Stimulated activated CD8-positive, alpha-beta memory T cell treated with anti-CD3 and anti-CD28 coated beads, Interleukin-7, amount 100 ng/mL, for 1 hour (primary cell): ENCODE results near the gene C10orf53.
"Not testable (repeated sequence)": the region's sequence is repeated elsewhere in the genome, so short reads cannot be mapped to it uniquely, and the experiment has no call there.

ENCODE experiments used
- DNase-seq, 2 donors: peaks; one replicate each; pipeline ENCODE4 v3.0.0-alpha.2; 2020; ENCODE audit warnings: low read depth in 2 of 2

Gene C10orf53

DNA sequence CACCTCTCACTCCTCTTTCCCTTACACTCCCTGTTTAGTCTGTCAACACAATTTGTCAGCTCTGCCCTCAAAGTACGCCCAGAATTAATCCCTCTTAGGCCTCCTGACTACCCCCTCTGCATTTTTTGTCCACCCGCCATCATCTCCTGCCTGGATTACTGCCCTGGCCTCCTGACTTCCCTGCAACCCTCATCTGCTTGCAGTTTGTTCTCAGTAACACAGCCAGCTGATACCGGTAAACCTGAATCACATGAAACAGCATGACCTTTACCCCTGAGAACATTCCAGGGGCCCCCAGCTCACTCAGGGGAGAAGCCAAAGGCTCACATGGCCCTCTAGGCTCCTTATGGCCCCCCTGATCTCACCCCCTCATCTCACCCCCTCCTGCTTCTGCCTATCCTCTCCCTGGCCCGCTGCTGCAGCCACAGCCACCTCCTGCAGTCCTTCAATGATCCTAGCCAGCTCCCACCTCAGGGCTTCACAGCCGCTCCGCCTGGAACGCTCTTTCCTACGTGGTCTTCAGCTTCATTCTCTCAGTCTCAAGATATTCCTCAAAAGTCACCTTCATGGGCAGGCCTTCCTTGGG, 8.9 kb downstream of the C10orf53 start:
- no peak for DNase-seq

- DNase-seq, result no peak
These were observed 9.5 kb downstream of the C10orf53 start for GRCh38 chr10:49688920-49689319.

DNA sequence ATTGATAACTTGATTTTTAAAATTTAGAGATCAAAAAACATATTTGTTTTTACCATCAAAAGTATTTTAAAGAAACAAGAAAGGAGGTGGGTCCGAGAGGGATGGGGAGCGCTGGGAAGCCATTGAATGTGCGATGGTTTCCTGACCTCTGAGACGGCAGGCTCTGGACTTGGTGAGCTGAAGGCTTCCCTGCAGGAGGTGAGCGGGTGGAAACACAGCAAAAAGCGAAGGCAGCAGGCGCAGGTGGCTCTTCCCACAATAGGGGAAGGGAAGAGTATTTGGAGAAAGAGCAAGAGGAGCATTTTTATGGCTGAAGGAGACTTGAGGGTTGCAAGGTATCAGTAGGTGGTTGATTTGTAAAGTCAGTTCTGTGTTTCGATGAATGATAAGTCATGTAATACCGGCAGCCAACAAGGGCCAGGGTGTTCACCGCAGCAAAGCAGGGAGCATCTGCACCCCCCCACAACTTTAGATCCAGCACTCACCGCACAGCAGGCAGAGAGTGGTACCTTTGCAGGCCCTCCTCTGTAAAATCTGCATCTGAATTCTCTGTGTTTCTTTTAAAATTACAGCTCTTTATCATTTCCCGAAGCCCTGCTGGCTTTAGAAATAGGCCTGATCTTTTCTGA, 10.5 kb downstream of the C10orf53 start:
- no peak for DNase-seq

GRCh38 chr10:49690698-49691356, 11.4 kb downstream of the C10orf53 start:
- DNase-seq, result no peak

GRCh38 chr10:49691588-49691987, 12.1 kb downstream of the C10orf53 start:
- DNase-seq, result no peak

GRCh38 chr10:49694466-49694865, 15.0 kb downstream of the C10orf53 start:
- no peak for DNase-seq

- no peak for DNase-seq
These were observed 16.9 kb downstream of the C10orf53 start for GRCh38 chr10:49696311-49696710.

GRCh38 chr10:49698679-49699078, 19.2 kb downstream of the C10orf53 start:
- DNase-seq, result no peak

DNA sequence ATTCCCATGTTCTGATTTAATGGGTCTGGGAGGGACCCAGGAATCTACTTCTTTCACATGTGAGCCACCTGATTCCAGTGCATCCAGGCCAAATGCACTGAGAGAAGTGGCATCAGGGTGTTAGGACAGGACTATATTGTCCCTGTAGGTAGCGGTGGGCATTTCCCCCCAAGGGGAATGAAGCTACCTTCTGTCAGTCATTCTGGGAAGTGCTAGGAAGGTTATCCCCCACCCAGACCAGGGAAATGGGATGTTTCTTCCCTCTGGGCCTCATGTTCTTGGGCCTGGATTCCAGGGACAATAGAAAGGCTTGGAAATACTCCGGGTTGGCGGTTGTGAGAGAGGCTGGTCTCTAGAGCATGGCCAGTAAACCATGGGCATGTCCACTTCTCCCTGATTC, 20.8 kb downstream of the C10orf53 start:
- no peak for DNase-seq

DNA sequence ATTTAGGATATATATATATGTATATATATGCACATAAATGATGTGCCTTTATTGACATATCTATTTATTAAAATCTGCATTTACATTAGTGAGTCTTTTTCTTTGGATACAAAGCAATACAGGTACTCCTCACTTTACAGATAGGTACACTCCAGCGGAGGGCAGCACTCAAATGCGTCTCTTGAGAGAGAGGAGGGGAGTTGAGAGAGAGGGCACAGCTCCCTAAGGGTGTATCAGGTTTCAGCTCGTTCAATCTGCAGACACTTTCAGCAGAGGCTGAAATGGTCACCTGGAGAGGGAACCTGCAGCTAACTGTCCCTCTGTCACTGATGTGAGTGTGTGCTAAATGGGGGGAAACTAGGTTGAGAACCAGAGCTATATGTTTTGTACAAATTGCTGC, 21.5 kb downstream of the C10orf53 start:
- no peak for DNase-seq

DNA sequence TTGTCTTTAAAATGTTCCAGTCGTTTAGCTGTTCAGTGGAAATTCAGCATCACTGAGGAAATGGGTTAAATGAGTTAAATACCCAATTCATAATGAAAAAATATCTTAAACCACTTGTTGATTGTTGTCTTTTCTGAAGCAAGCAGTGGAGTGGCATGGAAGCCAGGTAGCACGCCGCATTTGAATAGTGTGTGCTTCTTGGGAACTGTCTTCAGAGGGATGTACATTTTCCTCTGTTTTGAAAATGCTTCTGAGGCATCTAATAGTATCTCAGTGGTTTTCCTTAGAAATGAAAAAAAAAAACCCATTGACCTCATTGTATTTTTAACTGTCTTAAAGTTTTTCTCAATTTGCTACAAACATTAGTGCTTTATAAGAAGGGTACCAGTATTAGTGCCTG, 28.1 kb downstream of the C10orf53 start:
- no peak for DNase-seq

DNA sequence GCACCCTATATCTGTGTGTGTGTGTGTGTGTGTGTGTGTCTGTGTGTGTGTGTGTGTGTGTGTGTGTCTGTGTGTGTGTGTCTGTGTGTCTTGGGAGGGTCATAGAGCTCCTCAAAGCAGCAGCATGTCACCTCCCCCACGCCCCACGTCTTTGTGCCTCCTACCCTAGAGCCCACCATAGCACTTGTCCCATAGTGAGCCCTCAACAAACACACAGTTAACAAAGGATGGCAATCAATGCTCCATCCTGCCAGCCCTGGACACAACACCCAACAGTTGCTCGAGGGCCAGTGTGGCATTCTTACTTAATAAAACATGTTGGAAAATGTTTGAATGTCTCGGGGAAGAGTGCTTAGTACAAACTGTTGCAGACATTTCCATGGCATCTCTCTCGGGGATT, 30.5 kb downstream of the C10orf53 start:
- no peak for DNase-seq

GRCh38 chr10:49710966-49711365, 31.5 kb downstream of the C10orf53 start:
- no peak for DNase-seq

DNA sequence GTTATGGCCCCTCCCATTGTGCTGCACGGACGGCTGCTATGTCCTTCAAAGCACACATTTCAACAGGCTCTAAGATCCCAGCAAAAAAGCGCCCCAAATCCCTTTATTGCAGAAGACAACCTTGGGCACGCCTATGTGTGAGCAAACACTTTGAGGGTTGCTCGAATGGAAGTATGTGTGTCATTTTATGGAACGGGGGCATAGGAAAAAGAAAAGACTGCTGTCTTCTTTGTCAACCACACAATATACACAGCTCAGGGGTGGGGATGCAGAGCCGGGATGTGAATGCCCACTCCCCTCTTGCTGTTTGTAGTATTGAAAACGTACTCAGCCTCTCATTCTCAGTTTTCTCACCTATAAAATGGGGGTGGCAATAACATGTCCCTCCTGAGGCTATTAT, 32.0 kb downstream of the C10orf53 start:
- DNase-seq, result no peak

GRCh38 chr10:49713266-49713665, 33.8 kb downstream of the C10orf53 start:
- DNase-seq, result no peak

DNA sequence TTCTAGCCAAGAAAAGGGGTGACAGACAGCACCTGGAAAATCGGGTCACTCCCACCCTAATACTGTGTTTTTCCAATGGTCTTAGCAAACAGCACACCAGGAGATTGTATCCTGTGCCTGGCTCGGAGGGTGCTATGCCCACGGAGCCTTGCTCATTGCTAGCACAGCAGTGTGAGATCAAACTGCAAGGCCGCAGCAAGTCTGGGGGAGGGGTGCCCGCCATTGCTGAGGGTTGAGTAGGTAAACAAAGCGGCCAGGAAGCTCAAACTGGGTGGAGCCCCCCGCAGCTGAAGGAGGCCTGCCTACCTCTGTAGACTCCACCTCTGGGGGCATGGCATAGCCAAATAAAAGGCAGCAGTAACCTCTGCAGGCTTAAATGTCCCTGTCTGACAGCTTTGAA, 35.7 kb downstream of the C10orf53 start:
- DNase-seq, result not testable (repeated sequence)

- no peak for DNase-seq
These were observed 47.1 kb downstream of the C10orf53 start for GRCh38 chr10:49726593-49726992.

GRCh38 chr10:49733866-49734265, 54.4 kb downstream of the C10orf53 start:
- no peak for DNase-seq

GRCh38 chr10:49734676-49735075, 55.2 kb downstream of the C10orf53 start:
- no peak for DNase-seq

DNA sequence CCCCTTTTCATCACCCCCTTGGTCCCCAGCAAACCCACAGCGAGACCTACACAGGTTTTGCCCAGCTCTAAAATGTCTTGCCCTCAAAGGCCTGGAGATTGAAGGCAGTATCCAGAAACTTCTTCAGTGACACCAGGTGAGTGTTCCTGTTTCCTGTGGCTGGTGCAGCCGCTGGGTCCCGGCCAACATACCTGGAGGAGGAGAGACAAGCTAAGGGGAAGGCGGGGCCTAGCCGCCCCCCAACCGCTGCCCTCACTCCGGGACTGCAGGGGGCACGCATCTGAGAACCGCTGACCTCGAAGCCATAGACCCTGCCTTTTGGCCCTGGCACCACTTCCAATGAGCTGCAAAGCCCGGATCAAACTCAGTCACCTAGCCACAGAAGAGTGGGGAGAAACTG, 55.7 kb downstream of the C10orf53 start:
- no peak for DNase-seq

- DNase-seq, result no peak
These were observed 56.6 kb downstream of the C10orf53 start for GRCh38 chr10:49735848-49736563.

DNA sequence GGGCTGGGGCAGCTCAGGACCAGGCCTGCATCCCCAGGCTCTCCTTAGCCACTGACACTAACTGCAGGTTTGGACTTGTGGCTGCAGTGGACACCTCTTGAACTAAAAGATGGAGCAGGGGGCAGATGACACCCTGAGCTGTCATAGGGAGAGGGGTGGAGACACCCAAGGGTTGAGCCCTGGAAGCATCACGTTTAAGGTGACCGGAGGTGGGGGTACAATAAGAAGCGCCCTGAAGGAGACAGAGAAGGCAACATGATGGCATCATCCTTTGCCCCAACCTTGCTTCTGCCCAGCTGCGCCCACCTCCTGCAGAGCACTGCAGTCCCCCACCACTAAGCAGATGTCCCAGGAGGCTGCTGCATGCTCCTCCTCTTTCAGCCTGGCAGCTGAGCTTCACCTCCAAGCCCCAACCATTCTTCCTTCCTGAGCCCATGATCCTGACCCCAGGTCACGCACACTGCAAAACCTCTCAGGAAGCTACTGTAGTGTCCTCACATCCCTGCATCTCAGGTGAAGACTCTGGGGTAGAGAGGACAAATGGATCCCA, 57.2 kb downstream of the C10orf53 start:
- no peak for DNase-seq
